ENCODE data around the gene MGST2.

DNA sequence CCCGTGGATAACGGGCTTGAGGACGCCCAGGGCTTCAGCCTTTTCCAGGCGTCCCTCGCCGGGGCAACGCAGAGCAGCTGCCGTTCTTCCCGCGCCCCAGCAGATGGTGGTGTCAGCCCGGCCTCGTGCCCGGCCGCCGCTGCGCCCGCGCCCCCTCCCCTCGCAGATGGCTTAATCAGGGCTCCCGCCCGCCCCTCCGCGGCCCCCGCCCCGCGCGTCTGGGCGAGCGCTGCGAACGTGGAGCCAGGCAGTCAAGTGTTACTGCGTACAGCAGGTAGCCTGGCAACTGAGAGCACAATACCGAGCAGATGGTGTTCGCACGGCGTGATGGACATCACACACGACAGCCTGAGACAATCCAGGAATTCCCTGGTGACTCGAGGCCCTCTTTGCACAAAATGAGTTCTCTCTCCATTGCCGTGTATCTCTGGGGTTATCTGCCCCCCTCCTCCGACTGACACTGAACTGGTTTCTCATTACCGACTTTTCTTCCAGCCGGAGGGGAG is 69.3 kb downstream of the MGST2 start:
- no peak for TF ChIP-seq NR3C1 (CRISPR knock-in tag; conservative IDR thresholded peaks at IDR 0.05; ENCODE audit: low read depth)
- peak; percentile 96 for TF ChIP-seq ZNF232 (CRISPR knock-in tag; IDR thresholded peaks at IDR 0.05)
- TF ChIP-seq, protein P1, sequence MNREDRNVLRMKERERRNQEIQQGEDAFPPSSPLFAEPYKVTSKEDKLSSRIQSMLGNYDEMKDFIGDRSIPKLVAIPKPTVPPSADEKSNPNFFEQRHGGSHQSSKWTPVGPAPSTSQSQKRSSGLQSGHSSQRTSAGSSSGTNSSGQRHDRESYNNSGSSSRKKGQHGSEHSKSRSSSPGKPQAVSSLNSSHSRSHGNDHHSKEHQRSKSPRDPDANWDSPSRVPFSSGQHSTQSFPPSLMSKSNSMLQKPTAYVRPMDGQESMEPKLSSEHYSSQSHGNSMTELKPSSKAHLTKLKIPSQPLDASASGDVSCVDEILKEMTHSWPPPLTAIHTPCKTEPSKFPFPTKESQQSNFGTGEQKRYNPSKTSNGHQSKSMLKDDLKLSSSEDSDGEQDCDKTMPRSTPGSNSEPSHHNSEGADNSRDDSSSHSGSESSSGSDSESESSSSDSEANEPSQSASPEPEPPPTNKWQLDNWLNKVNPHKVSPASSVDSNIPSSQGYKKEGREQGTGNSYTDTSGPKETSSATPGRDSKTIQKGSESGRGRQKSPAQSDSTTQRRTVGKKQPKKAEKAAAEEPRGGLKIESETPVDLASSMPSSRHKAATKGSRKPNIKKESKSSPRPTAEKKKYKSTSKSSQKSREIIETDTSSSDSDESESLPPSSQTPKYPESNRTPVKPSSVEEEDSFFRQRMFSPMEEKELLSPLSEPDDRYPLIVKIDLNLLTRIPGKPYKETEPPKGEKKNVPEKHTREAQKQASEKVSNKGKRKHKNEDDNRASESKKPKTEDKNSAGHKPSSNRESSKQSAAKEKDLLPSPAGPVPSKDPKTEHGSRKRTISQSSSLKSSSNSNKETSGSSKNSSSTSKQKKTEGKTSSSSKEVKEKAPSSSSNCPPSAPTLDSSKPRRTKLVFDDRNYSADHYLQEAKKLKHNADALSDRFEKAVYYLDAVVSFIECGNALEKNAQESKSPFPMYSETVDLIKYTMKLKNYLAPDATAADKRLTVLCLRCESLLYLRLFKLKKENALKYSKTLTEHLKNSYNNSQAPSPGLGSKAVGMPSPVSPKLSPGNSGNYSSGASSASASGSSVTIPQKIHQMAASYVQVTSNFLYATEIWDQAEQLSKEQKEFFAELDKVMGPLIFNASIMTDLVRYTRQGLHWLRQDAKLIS (CRISPR knock-in tag; IDR thresholded peaks at IDR 0.05; ENCODE audit: borderline replicate concordance) = no peak
- no peak for TF ChIP-seq IRF2 (CRISPR knock-in tag; IDR thresholded peaks at IDR 0.05; ENCODE audit: borderline replicate concordance, low read depth)
- no peak for TF ChIP-seq SMAD4 (CRISPR knock-in tag; IDR thresholded peaks at IDR 0.05)
- TF ChIP-seq ELF4 (CRISPR knock-in tag; IDR thresholded peaks at IDR 0.05; ENCODE audit: low read depth) = no peak
- TF ChIP-seq, protein P2, sequence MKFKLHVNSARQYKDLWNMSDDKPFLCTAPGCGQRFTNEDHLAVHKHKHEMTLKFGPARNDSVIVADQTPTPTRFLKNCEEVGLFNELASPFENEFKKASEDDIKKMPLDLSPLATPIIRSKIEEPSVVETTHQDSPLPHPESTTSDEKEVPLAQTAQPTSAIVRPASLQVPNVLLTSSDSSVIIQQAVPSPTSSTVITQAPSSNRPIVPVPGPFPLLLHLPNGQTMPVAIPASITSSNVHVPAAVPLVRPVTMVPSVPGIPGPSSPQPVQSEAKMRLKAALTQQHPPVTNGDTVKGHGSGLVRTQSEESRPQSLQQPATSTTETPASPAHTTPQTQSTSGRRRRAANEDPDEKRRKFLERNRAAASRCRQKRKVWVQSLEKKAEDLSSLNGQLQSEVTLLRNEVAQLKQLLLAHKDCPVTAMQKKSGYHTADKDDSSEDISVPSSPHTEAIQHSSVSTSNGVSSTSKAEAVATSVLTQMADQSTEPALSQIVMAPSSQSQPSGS (CRISPR knock-in tag; IDR thresholded peaks at IDR 0.05; ENCODE audit: borderline replicate concordance, low read depth) = 0 out of 2 replicates have a peak, but pooled peaks have one; percentile 25
